Esophagus muscularis mucosa (tissue), 4 donors: ENCODE data around the gene KAT7. TPM values are rescaled to one million over a fixed set of nuclear protein-coding genes. Genes with fewer than 3 reads are reported as not detected.
"Not testable (repeated sequence)": the region's sequence is repeated elsewhere in the genome, so short reads cannot be mapped to it uniquely, and the experiment has no call there.

Experiments used
- DNase-seq: peaks from one replicate; pipeline ENCODE4 v3.0.0-alpha.2; 2017; ENCODE audit errors: extremely low spot score
- H3K27ac ChIP-seq, 4 donors: fragments of 200-600 bp; sonication (generic); replicated peaks in 1 of 4; 1 replicate in 3 of 4; 2 replicates in 1 of 4; pipeline ENCODE4 v1.5.1; 2016 to 2019; ENCODE audit warnings: mild to moderate bottlenecking in 1 of 4
- H3K27me3 ChIP-seq, 4 donors: fragments of 200-600 bp; sonication (generic); one replicate each; pipeline versions ENCODE4 v1.5.1 to v1.6.0; 2016 to 2019
- H3K36me3 ChIP-seq, 4 donors: fragments of 200-600 bp; sonication (generic); one replicate each; pipeline ENCODE4 v1.5.1; 2016 to 2019
- H3K4me1 ChIP-seq, 4 donors: fragments of 200-600 bp; sonication (generic); one replicate each; pipeline ENCODE4 v1.5.1; 2016 to 2019
- H3K4me3 ChIP-seq, 4 donors: fragments of 200-600 bp; sonication (generic); 1 replicate in 2 of 4; 2 replicates in 2 of 4; pipeline ENCODE4 v1.5.1; 2016 to 2019; ENCODE audit warnings: mild to moderate bottlenecking in 4 of 4, moderate library complexity in 1 of 4
- H3K9me3 ChIP-seq, 4 donors: fragments of 200-600 bp; sonication (generic); 1 replicate in 3 of 4; 2 replicates in 1 of 4; pipeline ENCODE4 v1.5.1; 2016 to 2019
- EP300 ChIP-seq: sonication (generic); formaldehyde crosslinking; IDR thresholded peaks from one replicate; pipeline ENCODE4 v1.6.1; 2017; ENCODE audit warnings: antibody characterized with exemption
- POLR2A ChIP-seq: fragments of 450-650 bp; IDR thresholded peaks from one replicate; pipeline ENCODE4 v1.6.1; 2017; ENCODE audit warnings: antibody characterized with exemption, moderate library complexity, mild to moderate bottlenecking, low read depth
- POLR2AphosphoS5 ChIP-seq, 2 donors: sonication (generic); formaldehyde crosslinking; IDR thresholded peaks; one replicate each; pipeline ENCODE4 v1.6.1; 2017; ENCODE audit warnings: antibody characterized with exemption in 2 of 2
- WGBS: methylation state at CpG from one replicate; pipeline ENCODE4 v1.1.5; 2018; 5-methylcytosine and 5-hydroxymethylcytosine counted together
- intact Hi-C: fragments of 100-400 bp; cut with DNase I; formaldehyde crosslinking; loops from one replicate; pipeline ENCODE4 v1.15.1; 2023
- total RNA-seq, 4 donors: library from RNA; depleted of rRNA; stranded (reverse); fragments of >200 nt; gene quantifications; one replicate each; pipeline versions ENCODE4 v1.1.0 to v1.2.1, GENCODE V29; 2016
- TF ChIP-seq, protein P1 (sequence below), 3 experiments: fragments of 200-600 bp in 2 of 3; fragments of 450-650 bp in 1 of 3; sonication (generic) in 2 of 3; IDR thresholded peaks; one replicate each; pipeline ENCODE4 v1.5.1; 2017 to 2019; ENCODE audit warnings: antibody characterized with exemption in 3 of 3, mild to moderate bottlenecking in 2 of 3, moderate library complexity in 1 of 3

KAT7 gene
- total RNA-seq, 4 donors from 2014 or later = 29.5 to 48.1 (median 43.4) TPM

DNA sequence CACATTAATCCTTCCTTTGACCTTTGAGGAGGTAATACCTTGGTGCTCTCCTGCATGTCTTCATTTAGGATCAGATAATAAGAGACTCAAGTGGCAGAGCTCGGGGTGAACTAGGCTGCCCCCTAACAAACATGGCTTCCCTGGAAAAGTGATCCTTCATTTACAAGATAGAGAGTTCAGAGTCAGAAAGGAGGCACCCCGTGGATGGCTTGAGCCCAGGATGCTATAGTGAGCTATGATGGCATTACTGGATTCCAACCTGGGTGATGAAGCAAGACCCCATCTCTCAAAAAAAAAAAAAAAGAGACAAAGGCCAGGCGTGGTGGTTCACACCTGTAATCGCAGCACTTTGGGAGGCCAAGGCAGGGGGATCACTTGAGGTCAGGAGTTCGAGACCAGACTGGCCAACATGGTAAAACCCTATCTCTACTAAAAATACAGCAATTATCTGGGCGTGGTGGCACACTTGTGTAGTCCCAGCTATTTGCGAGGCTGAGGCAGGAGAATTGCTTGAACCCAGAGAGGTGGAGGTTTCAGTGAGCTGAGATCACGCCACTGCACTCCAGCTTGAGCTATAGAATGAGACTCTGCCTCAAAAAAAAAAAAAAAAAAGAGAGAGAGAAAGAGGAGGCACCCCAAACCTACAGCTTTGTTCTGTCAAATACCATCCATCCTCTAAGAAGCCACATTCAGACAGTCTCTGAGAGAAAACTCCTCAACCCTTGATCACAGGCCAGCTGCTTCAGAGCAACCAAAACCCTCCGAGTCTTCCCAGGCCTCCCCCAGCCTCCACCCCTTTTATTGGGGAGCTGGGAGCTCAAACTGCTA is 31.9 kb upstream of the KAT7 start:
- intact Hi-C loops = no loop called here
- TF ChIP-seq POLR2A = no peak
- TF ChIP-seq POLR2AphosphoS5 (IDR thresholded peaks at IDR 0.05) = no peak
- TF ChIP-seq, protein P1, sequence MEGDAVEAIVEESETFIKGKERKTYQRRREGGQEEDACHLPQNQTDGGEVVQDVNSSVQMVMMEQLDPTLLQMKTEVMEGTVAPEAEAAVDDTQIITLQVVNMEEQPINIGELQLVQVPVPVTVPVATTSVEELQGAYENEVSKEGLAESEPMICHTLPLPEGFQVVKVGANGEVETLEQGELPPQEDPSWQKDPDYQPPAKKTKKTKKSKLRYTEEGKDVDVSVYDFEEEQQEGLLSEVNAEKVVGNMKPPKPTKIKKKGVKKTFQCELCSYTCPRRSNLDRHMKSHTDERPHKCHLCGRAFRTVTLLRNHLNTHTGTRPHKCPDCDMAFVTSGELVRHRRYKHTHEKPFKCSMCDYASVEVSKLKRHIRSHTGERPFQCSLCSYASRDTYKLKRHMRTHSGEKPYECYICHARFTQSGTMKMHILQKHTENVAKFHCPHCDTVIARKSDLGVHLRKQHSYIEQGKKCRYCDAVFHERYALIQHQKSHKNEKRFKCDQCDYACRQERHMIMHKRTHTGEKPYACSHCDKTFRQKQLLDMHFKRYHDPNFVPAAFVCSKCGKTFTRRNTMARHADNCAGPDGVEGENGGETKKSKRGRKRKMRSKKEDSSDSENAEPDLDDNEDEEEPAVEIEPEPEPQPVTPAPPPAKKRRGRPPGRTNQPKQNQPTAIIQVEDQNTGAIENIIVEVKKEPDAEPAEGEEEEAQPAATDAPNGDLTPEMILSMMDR (IDR thresholded peaks at IDR 0.05) = no peak
- TF ChIP-seq EP300 = no peak
- DNase-seq = no peak
- H3K4me3 ChIP-seq = no peak overlapping the region
- 84% methylated on average over 9 of the region's 9 CpGs for WGBS
- H3K9me3 ChIP-seq = no peaks in the 10 kb centered on the region
- H3K27ac ChIP-seq = peak overlapping the region in 3 of 4 donors; percentile 4 to 48 (median 21)
- H3K27me3 ChIP-seq = no peaks in the 10 kb centered on the region
- H3K4me1 ChIP-seq = peaks cover 43 to 73% (median 60%) of the 10 kb centered on the region in 4 donors
- peaks cover 0 to 6% (median 2%) of the 10 kb centered on the region in 4 donors for H3K36me3 ChIP-seq

DNA sequence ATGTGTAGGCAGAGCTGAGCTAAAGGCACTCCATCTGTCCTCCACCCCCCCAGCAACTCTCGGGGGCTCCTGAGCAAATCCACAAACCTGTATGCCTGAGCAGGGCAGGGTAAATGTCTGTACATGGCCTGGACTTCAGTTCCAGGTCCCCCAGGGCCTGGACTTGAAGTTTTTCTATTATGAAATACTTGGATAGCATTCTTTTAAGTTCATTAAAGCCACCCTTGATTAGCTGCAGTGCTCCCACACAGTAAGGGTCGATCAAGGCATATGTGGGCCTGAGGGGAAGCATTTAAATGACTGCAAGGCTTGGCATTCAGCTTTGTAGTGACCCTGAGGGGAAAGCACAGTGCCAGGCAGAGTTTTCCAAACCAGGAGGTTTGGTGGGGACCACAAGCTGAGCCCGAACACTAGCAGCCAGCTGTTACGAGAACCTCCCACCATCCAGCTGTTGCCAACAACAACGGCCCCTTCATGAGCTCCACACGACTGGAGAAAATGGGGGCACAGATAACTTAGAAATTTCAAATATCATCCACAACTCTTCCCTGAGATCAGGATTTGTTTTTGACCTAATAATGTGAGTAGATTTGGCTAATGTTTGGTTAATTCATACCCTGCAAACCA is 31.2 kb upstream of the KAT7 start:
- Histone ChIP-seq H3K27me3 (no peaks in the 10 kb centered on the region), H3K4me3 (no peak overlapping the region), H3K9me3 (no peaks in the 10 kb centered on the region), H3K4me1 (peaks cover 41 to 77% (median 67%) of the 10 kb centered on the region in 4 donors), H3K27ac (peak overlapping the region in 3 of 4 donors; percentile 4 to 48 (median 21)), H3K36me3 (peaks cover 0 to 6% (median 2%) of the 10 kb centered on the region in 4 donors)
- no peak for DNase-seq
- no peak for TF ChIP-seq POLR2AphosphoS5 (IDR thresholded peaks at IDR 0.05)
- no peak for TF ChIP-seq POLR2A
- TF ChIP-seq, protein P1 (IDR thresholded peaks at IDR 0.05) = no peak
- TF ChIP-seq EP300 = no peak
- WGBS = 73% methylated on average over 4 of the region's 6 CpGs
- intact Hi-C loops = no loop called here

DNA sequence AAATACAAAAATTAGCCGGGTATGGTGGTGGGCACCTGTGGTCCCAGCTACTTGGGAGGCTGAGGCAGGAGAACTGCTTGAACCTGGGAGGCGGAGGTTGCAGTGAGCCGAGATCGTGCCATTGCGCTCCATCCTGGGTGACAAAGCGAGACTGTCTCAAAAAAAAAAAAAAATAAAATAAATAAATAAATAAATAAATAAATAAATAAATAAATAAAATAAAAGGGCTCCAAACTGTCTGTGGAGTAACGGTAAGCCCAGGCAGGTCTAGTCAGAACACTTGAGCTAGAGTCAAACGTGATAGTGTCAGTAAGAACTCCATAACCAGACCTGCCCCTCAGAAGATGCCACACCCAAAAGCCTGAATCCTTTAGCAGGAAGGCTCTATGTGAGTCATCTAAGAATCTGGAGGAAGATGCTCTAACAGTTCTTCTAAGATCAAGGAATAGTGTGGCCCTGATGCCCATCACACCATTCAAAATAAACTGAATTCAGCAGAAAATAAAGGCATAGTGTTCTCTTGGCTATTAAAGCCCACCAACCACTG is 29.9 kb upstream of the KAT7 start:
- H3K27ac ChIP-seq, H3K27me3 ChIP-seq, DNase-seq, H3K36me3 ChIP-seq, H3K9me3 ChIP-seq, H3K4me3 ChIP-seq, intact Hi-C loops: not testable (repeated sequence)
- peaks cover 37 to 87% (median 74%) of the 10 kb centered on the region in 4 donors for H3K4me1 ChIP-seq
- 86% methylated on average over 8 of the region's 8 CpGs for WGBS

DNA sequence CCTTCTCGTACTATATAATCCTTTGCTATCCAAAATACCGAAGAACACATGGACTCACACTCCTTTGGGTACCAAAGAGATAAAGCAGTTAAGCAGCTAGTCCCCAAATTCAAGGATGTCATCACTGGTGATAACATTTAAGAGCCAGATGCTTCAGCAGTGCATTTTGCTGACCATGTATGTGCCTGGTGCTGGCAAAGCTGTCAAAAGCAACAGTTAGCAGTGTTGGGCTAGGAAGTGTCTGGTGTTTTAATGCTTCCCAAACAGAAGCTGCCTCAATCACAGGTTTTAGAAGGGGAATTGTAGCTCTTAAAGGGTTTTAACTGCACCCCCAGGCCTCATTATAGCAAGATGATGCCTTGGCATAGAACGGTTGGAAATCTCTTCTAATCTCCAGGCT is 29.3 kb upstream of the KAT7 start:
- intact Hi-C loops = no loop called here
- no peaks in the 10 kb centered on the region for H3K27me3 ChIP-seq
- peaks cover 0 to 6% (median 2%) of the 10 kb centered on the region in 4 donors for H3K36me3 ChIP-seq
- peaks cover 30 to 81% (median 68%) of the 10 kb centered on the region in 4 donors for H3K4me1 ChIP-seq
- peak overlapping the region in 3 of 4 donors; percentile 12 to 24 (median 13) for H3K27ac ChIP-seq
- H3K4me3 ChIP-seq = no peak overlapping the region
- H3K9me3 ChIP-seq = no peaks in the 10 kb centered on the region
- 57% methylated on average over 3 of the region's 3 CpGs for WGBS
- no peak for DNase-seq
- TF ChIP-seq, protein P1 (IDR thresholded peaks at IDR 0.05) = no peak
- TF ChIP-seq POLR2AphosphoS5 (IDR thresholded peaks at IDR 0.05) = no peak
- TF ChIP-seq EP300 = no peak

DNA sequence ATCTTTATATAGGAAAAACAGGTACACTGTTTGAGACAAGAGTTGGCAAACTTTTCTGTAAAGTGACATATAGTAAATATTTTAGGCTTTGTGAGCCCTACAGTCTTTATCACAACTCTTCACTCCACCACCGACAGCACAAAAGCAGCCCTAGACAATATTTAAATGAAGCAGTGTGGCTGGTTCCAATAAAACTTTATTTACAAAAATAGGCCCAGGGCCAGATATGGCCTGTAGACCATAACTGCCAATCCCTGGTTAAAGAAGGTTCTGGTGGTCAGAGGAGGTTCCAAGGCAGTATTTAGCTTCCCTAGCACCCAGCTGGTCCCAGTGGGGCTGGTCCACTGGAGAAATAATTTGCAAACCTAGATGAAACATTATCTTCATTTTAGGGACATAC is 28.2 kb upstream of the KAT7 start:
- DNase-seq = no peak
- intact Hi-C loops = loop anchor here (5.0 kb wide), 1 partner anchor 33 kb away; no protein-coding TSS in a partner anchor
- TF ChIP-seq POLR2AphosphoS5 (IDR thresholded peaks at IDR 0.05) = no peak
- Histone ChIP-seq H3K27ac (peak overlapping the region in 2 of 4 donors; percentile 90), H3K9me3 (no peaks in the 10 kb centered on the region), H3K27me3 (no peaks in the 10 kb centered on the region), H3K36me3 (peaks cover 0 to 6% (median 2%) of the 10 kb centered on the region in 4 donors), H3K4me1 (peaks cover 25 to 80% (median 70%) of the 10 kb centered on the region in 4 donors), H3K4me3 (no peak overlapping the region)
- WGBS = 74% methylated on average over 1 of the region's 1 CpG
